ENCODE measurements around the gene SLC16A5. TPM values are rescaled to one million over a fixed set of nuclear protein-coding genes. Genes with fewer than 3 reads are reported as not detected.
A peak's percentile ranks its signal among the peaks of the same experiment; 100 is the strongest.

Gene SLC16A5
- total and polyA plus RNA-seq, 10 of the 15 experiments (the other 5 are each of a cell fraction or from before 2014, with no cell fraction given), result 0.03 to 3.1 (median 0.96) TPM

GRCh38 chr17:75102385-75102821 is 14.6 kb downstream of the SLC16A5 start (continued):
- TF ChIP-seq ZNF687 (IDR thresholded peaks at IDR 0.05) (peak; percentile 48; the same call in 1 of the 2 replicates), RELA (IDR thresholded peaks at IDR 0.05; ENCODE audit: borderline replicate concordance, partially characterized antibody) (no peak)

- intact Hi-C loops (cut with micrococcal nuclease; ENCODE audit: unreplicated experiment), result no loop called here
- DNase-seq (ENCODE audit: low read depth, low spot score), result no peak
- Histone ChIP-seq H3K27me3 (replicated peaks in 1 of 2; ENCODE audit: control insufficient read depth in 2 of 2, insufficient read depth in 2 of 2, low read length in 1 of 2) (no peaks in the 10 kb centered on the region), H3K4me2 (ENCODE audit: control insufficient read depth, insufficient read depth) (no peak overlapping the region), H2AFZ (ENCODE audit: control insufficient read depth, low read depth, low read length) (no peak overlapping the region), H3K4me3 (no peak overlapping the region), H3K9me3 (replicated peaks; ENCODE audit: control insufficient read depth, insufficient read depth, low read length) (no peaks in the 10 kb centered on the region), H4K20me1 (ENCODE audit: control insufficient read depth, insufficient read depth) (no peaks in the 10 kb centered on the region), H3K4me1 (ENCODE audit: control insufficient read depth, insufficient read depth, low read length) (peaks cover 5% of the 10 kb centered on the region; the same call in 1 of the 2 replicates), H3K79me2 (ENCODE audit: control insufficient read depth, insufficient read depth, low read length) (no peaks in the 10 kb centered on the region), H3K36me3 (ENCODE audit: control insufficient read depth in 2 of 2, insufficient read depth in 2 of 2, low read length in 1 of 2) (no peaks in the 10 kb centered on the region), H3K9ac (ENCODE audit: control insufficient read depth, insufficient read depth, low read length) (no peak overlapping the region), H3K27ac (ENCODE audit: control insufficient read depth, insufficient read depth) (no peak overlapping the region)
- POLR2A ChIA-PET, result interaction anchor here (0.5 to 0.7 kb wide), 4 partner anchors 35 to 421 kb away, joined by 3 to 5 read pairs (median 4); partner anchors contain the start of gene LLGL2
- WGBS (ENCODE audit: insufficient coverage, insufficient replicate concordance, low lambda C conversion rate, missing lambda C conversion rate), result 67% methylated on average over 13 of the region's 14 CpGs
- no peak for ATAC-seq
- SMC1A ChIA-PET (ENCODE audit: uncharacterized antibody, unreplicated experiment), result interaction anchor here (0.7 to 1.8 kb wide), 4 partner anchors 15 to 142 kb away, joined by 3 to 7 read pairs (median 4); no protein-coding TSS in a partner anchor
- no TSS peak for BruUV-seq (replicated peaks)
- FAIRE-seq, result no peak
- CTCF ChIA-PET, result interaction anchor here (0.6 to 4.3 kb wide), 11 partner anchors 8 to 142 kb away, joined by 3 to 30 read pairs (median 7); partner anchors contain the start of gene MRPL58
- in situ Hi-C loops (cut with MboI), result no loop called here
- RAD21 ChIA-PET (ENCODE audit: unreplicated experiment), result interaction anchor here (0.7 to 3.0 kb wide), 4 partner anchors 11 to 142 kb away, joined by 3 to 14 read pairs (median 6); no protein-coding TSS in a partner anchor
- TF ChIP-seq NR2C1 (IDR thresholded peaks at IDR 0.05) (no peak), ZNF592 (IDR thresholded peaks at IDR 0.05) (no peak), ATF7 (IDR thresholded peaks at IDR 0.05; ENCODE audit: low read depth) (no peak), BCLAF1 (IDR thresholded peaks at IDR 0.05) (no peak), MYC (IDR thresholded peaks at IDR 0.05; ENCODE audit: insufficient read depth, insufficient read length, insufficient replicate concordance, low read length, severe bottlenecking) (no peak)
Observed at GRCh38 chr17:75103601-75104554, 16.1 kb downstream of the SLC16A5 start.
